ENCODE measurements around the gene REXO1. TPM values are rescaled to one million over a fixed set of nuclear protein-coding genes. Genes with fewer than 3 reads are reported as not detected.

Gene REXO1
- total and polyA plus RNA-seq, 2 experiments from 2014 or later: 20.2 to 90.1 TPM

DNA sequence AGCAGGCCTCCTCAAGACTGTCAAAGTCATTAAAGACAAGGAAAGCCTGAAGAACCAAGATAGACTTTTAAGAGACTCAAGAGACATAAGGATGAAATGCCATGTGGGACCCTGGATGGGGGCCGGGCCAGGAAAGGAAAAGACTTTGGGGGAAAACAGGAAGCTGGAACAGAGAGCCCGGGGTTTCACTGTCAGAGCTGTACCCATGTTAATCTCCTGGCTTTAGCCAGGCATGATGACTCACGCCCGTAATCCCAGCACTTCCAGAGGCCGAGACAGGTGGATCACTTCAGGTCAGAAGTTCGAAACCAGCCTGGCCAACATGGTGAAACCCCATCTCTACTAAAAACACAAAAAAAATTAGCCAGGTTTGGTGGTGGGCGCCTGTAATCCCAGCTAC, 20.7 kb upstream of the REXO1 start (continued):
- TF ChIP-seq ZNF462 (CRISPR knock-in tag; IDR thresholded peaks at IDR 0.05): no peak

GRCh38 chr19:1867349-1867724, 19.1 kb upstream of the REXO1 start:
- peaks cover 5% of the 10 kb centered on the region; the same call in 1 of the 3 replicates for H3K4me1 Mint-ChIP-seq

More at GRCh38 chr19:1867349-1867724, 19.1 kb upstream of the REXO1 start:
- H3F3A ChIP-seq (replicated peaks; ENCODE audit: low read depth): 0 out of 2 replicates have a peak, but pooled peaks cover 6% of the 10 kb centered on the region
- Mint-ChIP-seq H3K27ac (no peak overlapping the region), H3K27me3 (ENCODE audit: insufficient read depth, low read depth, poor library complexity) (peaks cover 10% of the 10 kb centered on the region), H3K9me3 (no peaks in the 10 kb centered on the region), H3K4me3 (no peak overlapping the region), H3K36me3 (ENCODE audit: low read depth) (no peaks in the 10 kb centered on the region)
- no peak overlapping the region for H2AFZ ChIP-seq
- H3K9me2 ChIP-seq (ENCODE audit: insufficient read depth): no peaks in the 10 kb centered on the region
- no peaks in the 10 kb centered on the region for H4K20me1 ChIP-seq (replicated peaks; ENCODE audit: insufficient read depth)
- no peaks in the 10 kb centered on the region for H3K36me3 ChIP-seq (ENCODE audit: insufficient read depth)
- peaks cover under 1% of the 10 kb centered on the region; the same call in 1 of the 2 replicates for H3K27me3 ChIP-seq (ENCODE audit: insufficient read depth)
- DNase-seq (ENCODE audit: low spot score) (no peak), ATAC-seq (no peak)
- H3K4me3 ChIP-seq: no peak overlapping the region
- TF ChIP-seq STAT1 (IDR thresholded peaks at IDR 0.05; ENCODE audit: unreplicated experiment) (no peak), EZH2phosphoT487 (IDR thresholded peaks at IDR 0.05; ENCODE audit: unreplicated experiment) (no peak), REST (IDR thresholded peaks at IDR 0.05; ENCODE audit: unreplicated experiment) (no peak), POLR2AphosphoS5 (IDR thresholded peaks at IDR 0.05; ENCODE audit: low read depth) (no peak), NANOG (IDR thresholded peaks at IDR 0.05; ENCODE audit: borderline replicate concordance) (no peak)
- TF ChIP-seq, protein P1, sequence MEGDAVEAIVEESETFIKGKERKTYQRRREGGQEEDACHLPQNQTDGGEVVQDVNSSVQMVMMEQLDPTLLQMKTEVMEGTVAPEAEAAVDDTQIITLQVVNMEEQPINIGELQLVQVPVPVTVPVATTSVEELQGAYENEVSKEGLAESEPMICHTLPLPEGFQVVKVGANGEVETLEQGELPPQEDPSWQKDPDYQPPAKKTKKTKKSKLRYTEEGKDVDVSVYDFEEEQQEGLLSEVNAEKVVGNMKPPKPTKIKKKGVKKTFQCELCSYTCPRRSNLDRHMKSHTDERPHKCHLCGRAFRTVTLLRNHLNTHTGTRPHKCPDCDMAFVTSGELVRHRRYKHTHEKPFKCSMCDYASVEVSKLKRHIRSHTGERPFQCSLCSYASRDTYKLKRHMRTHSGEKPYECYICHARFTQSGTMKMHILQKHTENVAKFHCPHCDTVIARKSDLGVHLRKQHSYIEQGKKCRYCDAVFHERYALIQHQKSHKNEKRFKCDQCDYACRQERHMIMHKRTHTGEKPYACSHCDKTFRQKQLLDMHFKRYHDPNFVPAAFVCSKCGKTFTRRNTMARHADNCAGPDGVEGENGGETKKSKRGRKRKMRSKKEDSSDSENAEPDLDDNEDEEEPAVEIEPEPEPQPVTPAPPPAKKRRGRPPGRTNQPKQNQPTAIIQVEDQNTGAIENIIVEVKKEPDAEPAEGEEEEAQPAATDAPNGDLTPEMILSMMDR (conservative IDR thresholded peaks at IDR 0.05; ENCODE audit: low read depth in 2 of 2): no peak
- peaks cover 6% of the 10 kb centered on the region for H3K79me2 ChIP-seq (replicated peaks; ENCODE audit: insufficient read depth)
- no peak overlapping the region for H3K27ac ChIP-seq (ENCODE audit: low read depth)
- H3K4me2 ChIP-seq: no peak overlapping the region
- peaks cover 5% of the 10 kb centered on the region for H3K4me1 ChIP-seq (ENCODE audit: insufficient read depth)
